NK-92 treated with Interleukin-12 subunit alpha and Interleukin-12 subunit beta, amount 100 ng/mL, for 24 hours (cell line): Measurements from ENCODE around the gene GPX1.
"Not testable (repeated sequence)": the region's sequence is repeated elsewhere in the genome, so short reads cannot be mapped to it uniquely, and the experiment has no call there.

Source experiments
- DNase-seq: peaks from one replicate; lab custom pipeline; 2025; lab: John Stamatoyannopoulos, UW

GPX1 gene

DNA sequence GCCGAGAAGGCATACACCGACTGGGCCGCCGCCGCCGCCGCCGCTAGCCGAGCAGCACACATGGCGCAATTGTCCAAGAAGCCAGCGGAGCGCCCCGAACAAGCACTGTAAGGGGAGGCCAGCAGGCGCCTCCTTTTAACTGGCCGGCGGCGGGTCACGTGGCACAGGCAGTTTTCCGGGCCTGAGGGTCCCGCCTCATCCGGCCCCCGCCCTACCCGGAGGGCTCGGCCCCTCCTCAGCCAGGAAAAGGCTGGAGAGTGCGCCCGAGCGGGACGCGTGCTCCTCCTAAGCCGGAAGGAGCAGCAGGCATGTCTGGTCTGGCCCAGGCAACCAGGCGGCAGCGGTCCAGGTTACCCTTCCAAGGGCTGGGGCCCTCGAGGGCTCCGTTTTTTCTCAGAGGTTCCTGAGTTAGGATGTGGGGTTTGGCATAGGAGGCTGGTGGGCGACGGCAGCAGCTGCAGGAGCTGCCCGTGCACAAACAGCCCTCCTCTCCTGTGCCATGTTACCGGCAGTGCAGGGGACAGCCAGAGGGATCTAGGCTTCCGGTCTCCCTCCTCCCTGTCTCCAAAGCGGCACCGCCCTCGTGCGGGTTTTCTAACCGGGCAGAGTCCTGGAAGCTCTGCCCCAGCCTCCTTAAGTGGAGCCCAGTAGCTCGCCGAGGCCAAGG is at the start of gene GPX1:
Gene GPX1, minus strand, starts transcription at position 137 of the 667 bp plus-strand sequence. Its CDS starts 75 bp downstream, at position 62.
- DNase-seq, result peak; percentile 69

DNA sequence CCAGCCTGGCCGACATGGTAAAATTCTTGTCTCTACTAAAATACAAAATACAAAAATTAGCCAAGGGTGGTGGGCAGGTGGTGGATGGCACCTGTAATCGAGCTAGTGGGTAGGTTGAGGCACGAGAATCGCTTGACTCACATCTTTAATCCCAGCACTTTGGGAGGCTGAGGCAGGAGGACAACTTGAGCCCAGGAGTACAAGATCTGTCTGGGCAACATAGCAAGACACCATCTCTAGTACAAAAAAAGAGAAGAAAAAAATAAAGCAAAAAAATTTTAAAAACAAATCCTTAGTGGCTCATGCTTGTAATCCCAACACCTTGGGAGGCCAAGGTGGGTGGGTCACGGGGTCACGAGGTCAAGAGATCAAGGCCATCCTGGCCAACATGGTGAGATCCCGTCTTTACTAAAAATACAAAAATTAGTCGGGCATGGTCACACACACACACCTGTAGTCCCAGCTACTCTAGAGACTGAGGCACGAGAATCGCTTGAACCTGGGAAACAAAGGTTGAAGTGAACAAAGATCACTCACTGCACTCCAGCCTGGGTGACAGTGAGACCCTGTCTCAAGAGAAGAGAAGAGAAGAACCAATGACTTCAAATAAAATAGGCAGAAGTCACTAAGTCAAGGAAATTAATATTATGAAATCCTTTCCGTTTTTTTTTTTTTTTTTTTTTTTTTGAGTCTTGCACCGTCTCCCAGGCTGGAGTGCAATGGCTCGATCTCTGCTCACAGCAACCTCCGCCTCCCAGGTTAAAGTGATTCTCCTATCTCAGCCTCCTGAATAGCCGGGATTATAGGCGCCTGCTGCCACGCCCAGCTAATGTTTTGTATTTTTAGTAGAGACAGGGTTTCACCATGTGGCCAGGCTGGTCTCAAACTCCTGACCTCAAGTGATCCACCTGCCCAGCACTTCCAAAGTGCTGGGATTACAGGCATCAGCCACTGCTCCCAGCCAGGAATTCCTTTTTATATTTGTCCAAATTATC is 48.7 kb upstream of the GPX1 start:
- DNase-seq, result no peak

DNA sequence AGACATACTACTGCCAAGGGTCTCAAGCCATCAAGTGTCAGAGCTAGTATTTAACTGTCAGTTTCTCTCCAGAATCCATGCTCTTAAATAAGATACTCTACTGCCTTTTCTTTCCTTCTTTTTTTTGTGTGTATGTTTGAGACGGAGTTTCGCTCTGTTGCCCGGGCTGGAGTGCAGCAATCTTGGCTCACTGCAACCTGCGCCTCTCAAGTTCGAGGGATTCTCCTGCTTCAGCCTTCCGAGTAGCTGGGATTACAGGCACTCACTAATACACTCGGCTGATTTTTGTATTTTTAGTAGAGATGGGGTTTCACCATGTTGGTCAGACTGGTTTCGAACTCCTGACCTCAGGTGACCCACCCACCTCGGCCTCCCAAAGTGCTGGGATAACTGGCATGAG is 47.4 kb upstream of the GPX1 start:
- not testable (repeated sequence) for DNase-seq

DNA sequence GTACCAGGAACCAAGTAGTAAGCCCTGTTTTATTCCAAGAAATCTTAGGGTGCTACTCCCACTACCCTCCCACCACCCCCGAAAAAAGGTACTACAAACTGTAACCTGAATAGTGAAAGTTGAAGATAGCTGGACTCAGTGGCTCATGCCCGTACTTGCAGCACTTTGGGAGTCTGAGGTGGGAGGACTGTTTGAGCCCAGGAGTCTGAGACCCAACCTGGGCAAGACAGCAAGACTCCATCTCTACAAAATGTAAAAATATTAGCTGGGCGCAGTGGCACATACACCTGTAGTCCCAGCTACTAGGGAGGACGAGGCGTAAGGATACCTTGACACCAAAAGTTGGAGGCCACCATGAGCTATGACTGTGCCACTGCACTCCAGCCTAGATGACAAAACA is 45.7 kb upstream of the GPX1 start:
- no peak for DNase-seq

DNA sequence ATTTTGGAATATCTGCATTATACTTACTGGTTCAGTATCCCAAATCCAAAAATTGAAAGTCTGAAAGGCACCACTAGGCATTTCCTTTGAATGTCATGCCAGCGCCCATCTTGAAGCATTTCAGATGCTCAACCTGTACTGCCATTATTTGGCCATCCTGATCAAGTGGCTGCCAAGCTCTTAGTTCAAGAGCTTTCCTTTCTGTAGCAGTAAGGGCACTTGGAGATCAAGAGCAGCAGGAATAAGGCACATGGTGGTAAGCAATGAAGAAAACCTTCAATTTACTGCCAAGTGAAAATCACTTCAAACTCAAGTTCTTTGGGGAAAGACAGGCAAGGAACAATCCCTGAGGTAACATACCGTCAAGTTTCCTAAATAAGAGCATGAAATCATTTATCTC is 43.6 kb upstream of the GPX1 start:
- no peak for DNase-seq

DNA sequence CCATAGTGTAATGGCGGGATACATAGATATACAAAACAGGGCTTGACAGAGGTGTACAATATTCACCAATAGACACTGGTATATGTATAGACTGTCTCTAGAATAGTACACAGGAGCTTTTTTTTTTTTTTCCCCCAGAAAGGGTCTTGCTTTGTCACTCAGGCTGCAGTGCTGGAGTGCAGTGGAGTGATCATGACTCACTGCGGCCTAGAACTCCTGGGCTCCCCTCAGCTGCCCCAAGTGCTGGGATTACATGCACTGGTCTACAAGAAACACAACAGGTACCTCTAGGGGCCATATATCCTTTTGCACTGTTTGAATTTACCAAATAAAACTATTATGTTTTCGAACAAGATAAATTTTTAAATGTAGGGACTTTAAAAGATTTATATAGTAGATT is 41.3 kb upstream of the GPX1 start:
- DNase-seq, result no peak

DNA sequence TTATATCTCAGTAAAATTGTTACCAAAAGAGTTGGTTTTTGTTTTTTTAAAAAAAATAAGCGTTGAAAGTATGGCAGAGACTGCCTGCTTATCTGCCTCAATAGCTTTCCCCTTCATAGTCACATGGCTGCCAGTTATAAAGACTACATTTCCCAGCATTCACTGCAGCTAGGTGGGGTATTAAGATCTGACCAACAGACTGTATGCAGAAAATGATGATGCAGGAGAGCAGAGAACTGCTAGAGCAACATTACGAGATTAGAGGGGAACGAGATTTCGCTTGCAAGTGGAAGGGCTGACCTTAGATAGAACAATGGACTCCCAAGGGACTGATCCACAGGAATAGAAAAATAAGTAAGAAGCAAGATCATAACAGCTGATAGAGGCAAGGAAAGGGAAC is 39.3 kb upstream of the GPX1 start:
- no peak for DNase-seq

DNA sequence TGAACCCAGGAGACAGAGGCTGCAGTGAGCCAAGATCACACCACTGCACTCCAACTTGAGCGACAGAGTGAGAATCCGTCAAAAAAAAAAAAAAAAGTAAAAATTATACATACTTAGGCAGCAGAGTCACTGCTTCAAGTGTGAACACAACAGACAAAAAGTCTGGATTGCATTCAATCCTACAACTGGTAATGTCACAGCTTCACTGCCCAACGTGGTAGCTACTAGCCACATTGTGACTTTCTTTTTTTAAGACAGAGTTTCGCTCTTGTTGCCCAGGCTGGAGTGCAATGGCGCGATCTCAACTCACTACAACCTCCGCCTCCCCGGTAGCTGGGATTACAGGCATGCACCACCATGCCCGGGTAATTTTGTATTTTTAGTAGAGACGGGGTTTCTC is 33.2 kb upstream of the GPX1 start:
- not testable (repeated sequence) for DNase-seq

DNA sequence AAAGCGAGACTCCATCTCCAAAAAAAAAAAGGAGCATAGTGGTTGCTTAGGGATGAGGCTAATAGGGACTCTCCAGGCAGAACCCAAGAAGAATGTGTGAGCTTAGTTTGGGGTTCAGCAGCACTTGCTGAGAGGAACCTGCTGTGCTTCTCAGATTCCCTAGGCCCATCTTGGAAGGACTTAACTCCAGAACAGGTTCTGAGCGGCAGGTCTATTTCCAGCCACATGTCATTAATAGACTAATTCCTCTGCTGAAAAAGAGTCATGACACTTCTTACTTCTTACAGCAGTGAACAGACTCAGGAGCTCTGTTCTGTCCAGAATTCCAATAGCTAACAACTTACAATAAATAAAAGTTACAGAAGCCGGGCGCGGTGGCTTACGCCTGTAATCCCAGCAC is 31.1 kb upstream of the GPX1 start:
- no peak for DNase-seq

DNA sequence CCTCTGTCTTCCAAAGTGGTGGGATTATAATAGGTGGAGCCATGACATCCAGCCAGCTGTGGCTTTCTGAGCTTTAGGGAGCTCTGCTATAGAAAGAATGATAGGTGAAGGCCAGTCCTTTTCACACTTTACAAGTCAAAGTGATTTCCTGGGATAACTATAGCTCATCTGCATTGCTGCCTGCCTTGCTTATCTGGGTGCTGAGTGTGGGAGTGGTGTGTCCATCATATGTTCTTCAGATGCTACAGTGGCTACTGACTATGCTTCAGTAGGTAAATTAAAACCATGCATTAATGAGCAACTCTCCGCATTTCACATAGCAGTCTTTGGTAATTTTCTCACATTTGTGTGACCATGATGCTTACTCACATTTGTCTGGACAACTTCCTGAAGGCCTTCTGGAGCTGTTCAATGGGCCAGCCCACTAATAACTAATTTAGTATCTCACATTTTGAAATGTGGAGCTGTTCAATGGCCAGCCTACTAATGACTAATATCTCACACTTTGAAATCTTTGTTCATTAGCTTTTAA is 30.2 kb upstream of the GPX1 start:
- DNase-seq, result no peak

DNA sequence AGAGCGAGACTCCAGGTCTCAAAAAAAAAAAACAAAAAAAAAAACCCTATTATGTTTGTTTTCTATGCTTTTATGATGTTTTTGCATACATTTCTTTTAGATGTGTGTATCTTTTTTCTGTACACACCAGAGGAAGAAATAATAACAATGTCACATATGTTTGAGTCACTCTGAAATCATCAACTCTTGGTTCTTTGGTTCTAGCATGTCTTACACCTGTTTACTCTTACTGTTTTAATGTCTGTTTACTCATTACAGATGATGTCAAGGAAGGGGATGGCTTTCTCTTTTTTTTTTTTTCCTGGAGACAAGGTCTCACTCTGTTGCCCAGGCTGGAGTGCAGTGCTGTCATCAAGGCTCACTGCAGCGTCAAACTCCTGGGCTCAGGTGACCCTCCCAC is 29.6 kb upstream of the GPX1 start:
- DNase-seq, result no peak

DNA sequence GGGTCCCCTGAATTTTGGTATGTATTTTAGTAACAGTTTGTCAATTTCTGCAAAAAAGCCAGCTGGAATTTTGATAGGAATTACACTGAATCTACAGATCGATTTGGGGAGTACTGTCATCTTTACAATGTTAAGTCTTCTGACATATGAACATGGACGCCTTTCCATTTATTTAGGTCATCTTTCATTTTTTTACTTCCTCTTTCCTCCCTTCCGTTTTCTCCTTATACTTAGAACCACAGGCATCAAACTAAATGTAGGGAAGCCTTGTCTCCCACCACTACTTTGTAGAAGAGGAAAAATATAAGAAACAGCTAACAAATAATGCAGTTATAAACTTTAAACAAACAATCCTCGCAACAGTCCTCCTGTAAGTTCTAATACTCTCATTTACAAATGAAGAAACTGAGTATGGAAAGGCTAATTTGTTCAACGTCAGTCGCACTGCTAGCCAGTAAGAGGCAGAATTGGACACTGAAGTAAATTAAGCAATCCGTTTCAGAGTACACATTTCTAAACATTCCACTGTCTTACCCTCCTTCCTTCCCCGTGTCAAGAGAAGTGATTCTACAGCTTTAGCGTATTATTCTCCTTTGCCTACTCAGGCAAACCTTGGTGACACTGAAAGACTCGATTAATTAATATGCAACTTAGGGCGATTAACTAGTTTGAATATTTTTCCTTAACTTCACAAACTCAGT is 28.1 kb upstream of the GPX1 start:
- DNase-seq, result no peak

DNA sequence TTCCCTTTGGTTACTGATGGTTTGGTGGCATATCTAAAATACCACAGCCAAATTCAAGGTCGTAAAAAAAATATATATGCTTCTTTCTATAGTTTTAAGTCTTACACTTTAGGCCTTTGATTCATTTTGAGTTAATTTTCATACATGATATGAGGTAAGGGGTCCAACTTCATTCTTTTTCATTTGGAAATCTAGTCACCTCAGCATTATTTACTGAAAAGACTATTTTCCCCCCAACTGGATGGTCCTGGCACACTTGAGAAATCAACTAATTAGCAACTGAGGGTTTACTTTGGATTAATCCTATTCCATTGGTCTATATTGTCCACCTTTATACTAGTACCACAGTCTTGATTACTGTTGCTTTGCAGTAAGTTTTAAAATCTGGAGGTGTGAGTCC is 27.5 kb upstream of the GPX1 start:
- DNase-seq, result no peak

DNA sequence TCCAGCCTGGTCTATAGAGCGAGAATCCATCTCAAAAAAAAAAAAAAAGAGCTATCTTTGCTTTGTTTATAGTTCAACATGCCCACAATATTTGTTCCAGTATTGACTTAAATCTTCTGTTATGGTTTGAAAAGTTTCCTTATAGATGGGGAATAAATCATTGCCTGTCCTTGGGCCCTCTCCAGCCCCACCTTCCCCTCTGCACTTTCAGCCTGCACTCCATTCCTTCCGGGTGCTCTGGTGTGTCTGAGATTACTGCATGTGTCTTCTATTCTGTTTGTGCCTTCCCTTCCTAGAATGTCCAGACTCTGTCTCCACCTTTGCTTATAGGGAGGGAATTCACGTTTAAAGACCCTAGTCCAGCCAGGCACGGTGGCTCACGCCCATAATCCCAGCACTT is 25.2 kb upstream of the GPX1 start:
- no peak for DNase-seq

DNA sequence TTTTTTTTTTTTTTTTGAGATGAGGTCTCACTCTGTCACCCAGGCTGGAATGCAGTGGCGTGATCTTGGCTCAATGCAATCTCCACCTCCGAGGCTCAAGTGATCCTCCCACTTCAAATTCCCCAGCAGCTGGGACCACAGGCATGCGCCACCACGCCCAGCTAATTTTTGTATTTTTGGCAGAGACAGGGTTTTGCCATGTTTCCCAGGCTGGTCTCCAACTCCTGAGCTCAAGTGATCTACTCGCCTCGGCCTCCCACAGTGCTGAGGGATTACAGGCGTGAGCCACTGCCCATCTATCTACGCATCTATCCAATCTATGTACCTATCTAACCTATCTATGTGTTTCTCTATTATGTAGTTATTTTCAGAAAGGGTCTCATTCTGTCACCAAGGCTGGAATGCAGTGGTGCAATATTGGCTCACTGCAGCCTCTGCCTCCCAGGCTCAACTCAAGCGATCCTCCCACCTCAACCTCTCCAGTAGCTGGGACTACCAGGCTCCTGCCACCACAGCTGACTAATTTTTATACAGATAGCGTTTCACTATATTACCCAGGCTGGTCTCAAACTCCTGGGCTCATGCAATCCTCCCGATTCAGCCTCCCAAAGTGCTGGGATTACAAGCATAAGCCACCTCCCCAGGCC is 20.2 kb upstream of the GPX1 start:
- no peak for DNase-seq

DNA sequence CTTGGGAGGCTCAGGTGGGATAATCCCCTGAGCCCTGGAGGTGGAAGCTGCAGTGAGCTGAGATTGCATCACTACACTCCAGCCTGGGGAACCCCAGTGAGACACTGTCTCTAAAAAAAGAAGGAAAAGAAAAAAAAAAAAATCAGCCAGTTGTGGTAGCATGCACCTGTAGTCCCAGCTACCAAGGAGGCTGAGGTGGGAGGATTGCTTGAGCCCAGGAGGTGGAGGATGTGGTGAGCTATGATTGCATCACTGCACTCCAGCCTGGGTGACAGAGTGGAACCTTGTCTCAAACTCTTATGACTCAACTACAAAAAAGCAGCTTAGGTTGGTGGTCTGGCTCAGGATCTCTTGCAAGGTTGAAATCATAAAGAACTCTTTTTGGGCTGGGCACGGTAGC is 19.3 kb upstream of the GPX1 start:
- peak; percentile 59 for DNase-seq

DNA sequence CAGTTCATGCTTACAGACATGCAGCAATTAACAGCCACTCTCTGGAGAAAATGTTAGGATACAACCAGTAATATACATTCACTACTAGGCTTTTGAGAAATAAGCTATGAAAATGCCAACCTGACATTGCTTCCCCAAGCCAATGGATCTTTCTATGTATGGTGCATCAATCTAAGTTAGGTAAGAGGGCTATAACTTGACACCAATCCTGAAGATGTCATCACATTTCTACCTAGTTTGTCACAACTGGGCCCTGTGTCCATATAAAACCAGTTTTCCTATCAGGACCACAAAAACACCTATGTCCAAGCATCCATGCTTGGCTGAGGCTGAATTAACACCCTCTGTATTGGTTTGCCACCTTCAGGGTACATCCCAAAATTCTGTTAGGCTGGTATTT is 13.8 kb upstream of the GPX1 start:
- DNase-seq, result no peak

DNA sequence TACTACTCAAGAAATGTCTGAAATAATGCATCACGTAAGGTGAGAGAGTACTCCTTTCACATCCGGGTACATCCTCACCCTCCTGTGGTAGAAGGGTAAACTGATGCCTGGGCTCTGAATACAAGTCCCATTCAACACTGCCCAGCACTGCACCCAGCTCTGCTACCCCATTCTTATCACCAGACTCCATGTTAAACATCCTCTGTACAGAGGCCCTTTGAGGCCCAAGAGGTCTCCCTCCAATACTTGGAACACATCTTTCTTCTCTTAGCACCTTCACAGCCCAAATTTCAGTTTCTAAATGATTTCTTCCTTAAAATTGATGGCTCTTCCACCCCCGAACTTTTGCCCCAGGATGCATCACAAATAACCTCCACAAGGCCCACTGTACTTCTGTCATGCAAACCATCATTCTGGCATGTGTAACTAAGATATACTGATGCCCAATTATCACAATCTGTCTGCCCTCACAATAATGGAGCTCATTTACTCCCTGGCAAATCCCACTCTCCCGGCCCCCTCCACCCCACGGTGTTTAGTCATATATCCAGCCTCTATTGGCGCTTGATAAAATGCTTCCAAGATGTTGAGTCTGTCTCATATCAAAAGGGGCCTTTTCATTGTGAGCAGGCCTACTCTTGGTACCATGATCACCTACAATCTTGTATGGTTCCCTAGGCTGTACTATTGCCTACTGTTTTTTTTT is 12.6 kb upstream of the GPX1 start:
- no peak for DNase-seq

DNA sequence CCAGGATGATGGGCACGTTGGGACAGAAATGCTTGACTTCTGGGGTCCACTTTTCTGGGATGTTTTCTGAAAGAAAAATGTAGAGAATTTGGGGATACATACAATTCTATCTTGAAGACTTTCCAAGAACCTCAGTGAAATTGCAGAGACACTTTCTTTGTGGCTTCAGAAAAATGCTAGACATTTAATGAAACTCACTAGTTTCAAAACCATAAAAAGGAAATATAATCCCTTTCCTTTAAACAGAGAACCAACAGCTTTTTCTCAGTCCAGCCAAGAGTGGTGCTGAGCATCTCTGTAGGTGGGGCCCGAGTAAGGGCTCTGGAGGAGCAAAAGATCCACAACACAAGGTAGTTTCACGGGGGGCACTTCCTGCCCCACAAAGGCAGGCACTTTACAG is 4.4 kb upstream of the GPX1 start:
- no peak for DNase-seq

DNA sequence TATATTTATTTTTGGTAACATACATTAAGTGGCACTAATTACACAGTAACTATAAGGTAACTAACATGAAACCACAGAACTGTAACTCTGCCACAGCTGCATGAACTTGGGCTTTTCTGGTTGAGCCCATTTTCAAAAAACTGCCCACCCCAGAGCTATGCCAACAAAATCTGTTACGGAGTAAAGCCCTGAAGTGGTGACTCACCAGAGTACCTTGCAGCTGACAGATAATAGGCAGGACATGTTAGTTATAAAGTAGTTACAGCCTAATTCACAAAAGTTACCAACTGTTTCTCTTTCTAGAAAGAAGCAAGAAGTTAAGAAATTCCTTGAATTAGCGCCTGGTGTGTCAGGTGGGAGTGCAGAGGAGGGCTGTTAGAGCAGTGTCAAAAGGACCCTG is 1.5 kb upstream of the GPX1 start:
- DNase-seq, result no peak

DNA sequence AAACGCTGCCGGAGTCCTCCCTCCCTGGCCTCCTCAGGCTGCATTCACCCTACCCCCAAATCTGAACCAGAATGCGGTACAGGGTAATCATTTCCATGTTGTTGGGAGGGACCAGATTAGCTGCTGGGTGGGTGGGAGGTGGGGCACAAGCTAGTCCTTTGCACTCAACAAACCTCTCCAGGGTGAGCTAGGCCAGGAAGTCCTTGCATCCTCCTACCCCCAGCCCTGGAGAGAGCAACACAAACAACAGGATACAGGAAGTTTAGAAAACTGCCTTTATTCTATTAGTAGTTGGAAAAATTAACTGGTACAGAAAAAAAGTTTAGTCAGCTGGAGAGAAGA is 702 bp upstream of the GPX1 start:
- DNase-seq, result no peak
